Uterus (tissue), 2 donors: ENCODE results near the gene IRAK1BP1.

Source experiments
- CTCF ChIP-seq, 4 experiments: fragments of 200-600 bp in 2 of 4; fragments of 450-650 bp in 2 of 4; sonication (generic) in 2 of 4; IDR thresholded peaks; one replicate each; pipeline ENCODE4 v1.5.1; 2016 to 2019; ENCODE audit warnings: antibody characterized with exemption in 4 of 4, mild to moderate bottlenecking in 2 of 4, moderate library complexity in 1 of 4
- POLR2A ChIP-seq, 2 donors: fragments of 450-650 bp; IDR thresholded peaks; one replicate each; pipeline ENCODE4 v1.6.1; 2016; ENCODE audit warnings: antibody characterized with exemption in 2 of 2, mild to moderate bottlenecking in 1 of 2, moderate library complexity in 1 of 2

- no peak for TF ChIP-seq CTCF (IDR thresholded peaks at IDR 0.05)
- no peak for TF ChIP-seq POLR2A (IDR thresholded peaks at IDR 0.05)
These were observed 8.2 kb downstream of the IRAK1BP1 start for GRCh38 chr6:78875505-78875904.
